ENCODE data around the gene VMO1. TPM values are rescaled to one million over a fixed set of nuclear protein-coding genes. Genes with fewer than 3 reads are reported as not detected.

VMO1 gene
- total and polyA plus RNA-seq, 9 of the 15 experiments (the other 6 are each of a cell fraction or from before 2014, with no cell fraction given) = 0.31 TPM; not detected in 8

Other genes with a start within 250 kb of the VMO1 start
Only the 7 nearest of the 26 such genes appear.
- gene ZMYND15, start 46.5 kb downstream of the VMO1 start, total RNA-seq (2014; rRNA removed) = not detected in 2 replicates
- gene ZMYND15, start 46.5 kb downstream of the VMO1 start, total RNA-seq (2014; rRNA removed; fragmentation: Illumina TruSeq; extraction: Trizol) = not detected in 2 replicates
- gene ZMYND15, start 46.5 kb downstream of the VMO1 start, total RNA-seq (2015; rRNA removed; fragmentation: Illumina TruSeq; extraction: Trizol) = not detected in 2 replicates
- gene ZMYND15, start 46.5 kb downstream of the VMO1 start, total RNA-seq (2021) = 0.09 TPM in 1 of 2 replicates, not detected in the other
- not detected in 2 replicates for gene ZMYND15, start 46.5 kb downstream of the VMO1 start, polyA plus RNA-seq (2011; rRNA removed)
- not detected in 2 replicates for gene ZMYND15, start 46.5 kb downstream of the VMO1 start, polyA plus RNA-seq (2014; fragmentation: Illumina TruSeq; extraction: Trizol)
- not detected for gene ZMYND15, start 46.5 kb downstream of the VMO1 start, polyA plus RNA-seq (2014; fragmentation: Nextera tagmentation; extraction: Ambion mirVana)
- gene ZMYND15, start 46.5 kb downstream of the VMO1 start, polyA plus RNA-seq (2014; rRNA removed) = not detected in 2 replicates
- 0.05 TPM in 1 of 2 replicates, not detected in the other for gene CXCL16, start 46.4 kb downstream of the VMO1 start, total RNA-seq (2014; rRNA removed)
- gene CXCL16, start 46.4 kb downstream of the VMO1 start, total RNA-seq (2014; rRNA removed; fragmentation: Illumina TruSeq; extraction: Trizol) = not detected in 2 replicates
- 0.22 TPM in 1 of 2 replicates, not detected in the other for gene CXCL16, start 46.4 kb downstream of the VMO1 start, total RNA-seq (2015; rRNA removed; fragmentation: Illumina TruSeq; extraction: Trizol)
- gene CXCL16, start 46.4 kb downstream of the VMO1 start, total RNA-seq (2021) = 0.25 and 0.55 TPM in 2 replicates
- gene CXCL16, start 46.4 kb downstream of the VMO1 start, polyA plus RNA-seq (2011; rRNA removed) = 0.24 and 0.30 TPM in 2 replicates
- gene CXCL16, start 46.4 kb downstream of the VMO1 start, polyA plus RNA-seq (2014; fragmentation: Illumina TruSeq; extraction: Trizol) = 0.10 and 0.26 TPM in 2 replicates
- gene CXCL16, start 46.4 kb downstream of the VMO1 start, polyA plus RNA-seq (2014; fragmentation: Nextera tagmentation; extraction: Ambion mirVana) = under 1 TPM in 1 of 2 experiments, not detected in 1; 0.07 TPM
- gene CXCL16, start 46.4 kb downstream of the VMO1 start, polyA plus RNA-seq (2014; rRNA removed) = 0.68 TPM in 1 of 2 replicates, not detected in the other
- gene TM4SF5, start 14.5 kb downstream of the VMO1 start, total RNA-seq (2014; rRNA removed) = not detected in 2 replicates
- not detected in 2 replicates for gene TM4SF5, start 14.5 kb downstream of the VMO1 start, total RNA-seq (2014; rRNA removed; fragmentation: Illumina TruSeq; extraction: Trizol)
- gene TM4SF5, start 14.5 kb downstream of the VMO1 start, total RNA-seq (2015; rRNA removed; fragmentation: Illumina TruSeq; extraction: Trizol) = not detected in 2 replicates
- gene TM4SF5, start 14.5 kb downstream of the VMO1 start, total RNA-seq (2021) = not detected in 2 replicates
- not detected in 2 replicates for gene TM4SF5, start 14.5 kb downstream of the VMO1 start, polyA plus RNA-seq (2011; rRNA removed)
- gene TM4SF5, start 14.5 kb downstream of the VMO1 start, polyA plus RNA-seq (2014; fragmentation: Illumina TruSeq; extraction: Trizol) = not detected in 2 replicates
- gene TM4SF5, start 14.5 kb downstream of the VMO1 start, polyA plus RNA-seq (2014; fragmentation: Nextera tagmentation; extraction: Ambion mirVana) = not detected
- not detected in 2 replicates for gene TM4SF5, start 14.5 kb downstream of the VMO1 start, polyA plus RNA-seq (2014; rRNA removed)
- not detected in 2 replicates for gene GLTPD2, start 2.6 kb upstream of the VMO1 start, total RNA-seq (2014; rRNA removed)
- not detected in 2 replicates for gene GLTPD2, start 2.6 kb upstream of the VMO1 start, total RNA-seq (2014; rRNA removed; fragmentation: Illumina TruSeq; extraction: Trizol)
- gene GLTPD2, start 2.6 kb upstream of the VMO1 start, total RNA-seq (2015; rRNA removed; fragmentation: Illumina TruSeq; extraction: Trizol) = not detected in 2 replicates
- gene GLTPD2, start 2.6 kb upstream of the VMO1 start, total RNA-seq (2021) = not detected in 2 replicates
- not detected in 2 replicates for gene GLTPD2, start 2.6 kb upstream of the VMO1 start, polyA plus RNA-seq (2011; rRNA removed)
- gene GLTPD2, start 2.6 kb upstream of the VMO1 start, polyA plus RNA-seq (2014; fragmentation: Illumina TruSeq; extraction: Trizol) = not detected in 2 replicates
- gene GLTPD2, start 2.6 kb upstream of the VMO1 start, polyA plus RNA-seq (2014; fragmentation: Nextera tagmentation; extraction: Ambion mirVana) = not detected
- not detected in 2 replicates for gene GLTPD2, start 2.6 kb upstream of the VMO1 start, polyA plus RNA-seq (2014; rRNA removed)
- 209 and 307 TPM in 2 replicates for gene PSMB6, start 9.8 kb upstream of the VMO1 start, total RNA-seq (2014; rRNA removed)
- 132 and 163 TPM in 2 replicates for gene PSMB6, start 9.8 kb upstream of the VMO1 start, total RNA-seq (2014; rRNA removed; fragmentation: Illumina TruSeq; extraction: Trizol)
- gene PSMB6, start 9.8 kb upstream of the VMO1 start, total RNA-seq (2015; rRNA removed; fragmentation: Illumina TruSeq; extraction: Trizol) = 196 and 197 TPM in 2 replicates
- 153 and 159 TPM in 2 replicates for gene PSMB6, start 9.8 kb upstream of the VMO1 start, total RNA-seq (2021)
- gene PSMB6, start 9.8 kb upstream of the VMO1 start, polyA plus RNA-seq (2011; rRNA removed) = 185 TPM in 2 replicates
- 245 and 270 TPM in 2 replicates for gene PSMB6, start 9.8 kb upstream of the VMO1 start, polyA plus RNA-seq (2014; fragmentation: Illumina TruSeq; extraction: Trizol)
- gene PSMB6, start 9.8 kb upstream of the VMO1 start, polyA plus RNA-seq (2014; fragmentation: Nextera tagmentation; extraction: Ambion mirVana) = 100 to 1,000 TPM; 345 to 553 TPM
- 184 and 265 TPM in 2 replicates for gene PSMB6, start 9.8 kb upstream of the VMO1 start, polyA plus RNA-seq (2014; rRNA removed)
- gene PLD2, start 20.8 kb upstream of the VMO1 start, total RNA-seq (2014; rRNA removed) = 4.2 and 6.9 TPM in 2 replicates
- gene PLD2, start 20.8 kb upstream of the VMO1 start, total RNA-seq (2014; rRNA removed; fragmentation: Illumina TruSeq; extraction: Trizol) = 2.0 and 2.7 TPM in 2 replicates
- gene PLD2, start 20.8 kb upstream of the VMO1 start, total RNA-seq (2015; rRNA removed; fragmentation: Illumina TruSeq; extraction: Trizol) = 2.9 and 3.4 TPM in 2 replicates
- gene PLD2, start 20.8 kb upstream of the VMO1 start, total RNA-seq (2021) = 6.7 and 7.5 TPM in 2 replicates
- gene PLD2, start 20.8 kb upstream of the VMO1 start, polyA plus RNA-seq (2011; rRNA removed) = 3.2 and 4.9 TPM in 2 replicates
- gene PLD2, start 20.8 kb upstream of the VMO1 start, polyA plus RNA-seq (2014; fragmentation: Illumina TruSeq; extraction: Trizol) = 3.3 and 4.8 TPM in 2 replicates
- under 1 TPM; 0.20 to 0.27 TPM for gene PLD2, start 20.8 kb upstream of the VMO1 start, polyA plus RNA-seq (2014; fragmentation: Nextera tagmentation; extraction: Ambion mirVana)
- 3.7 and 5.2 TPM in 2 replicates for gene PLD2, start 20.8 kb upstream of the VMO1 start, polyA plus RNA-seq (2014; rRNA removed)
- 14.1 and 17.2 TPM in 2 replicates for gene MINK1, start 47.0 kb upstream of the VMO1 start, total RNA-seq (2014; rRNA removed)
- gene MINK1, start 47.0 kb upstream of the VMO1 start, total RNA-seq (2014; rRNA removed; fragmentation: Illumina TruSeq; extraction: Trizol) = 12.3 and 14.9 TPM in 2 replicates
- gene MINK1, start 47.0 kb upstream of the VMO1 start, total RNA-seq (2015; rRNA removed; fragmentation: Illumina TruSeq; extraction: Trizol) = 10.9 and 11.0 TPM in 2 replicates
- gene MINK1, start 47.0 kb upstream of the VMO1 start, total RNA-seq (2021) = 43.3 and 54.2 TPM in 2 replicates
- 18.8 and 33.6 TPM in 2 replicates for gene MINK1, start 47.0 kb upstream of the VMO1 start, polyA plus RNA-seq (2011; rRNA removed)
- gene MINK1, start 47.0 kb upstream of the VMO1 start, polyA plus RNA-seq (2014; fragmentation: Illumina TruSeq; extraction: Trizol) = 26.9 and 29.4 TPM in 2 replicates
- gene MINK1, start 47.0 kb upstream of the VMO1 start, polyA plus RNA-seq (2014; fragmentation: Nextera tagmentation; extraction: Ambion mirVana) = under 1 TPM; 0.11 to 0.28 TPM
- gene MINK1, start 47.0 kb upstream of the VMO1 start, polyA plus RNA-seq (2014; rRNA removed) = 28.2 and 45.4 TPM in 2 replicates